Stimulated activated CD4-positive, alpha-beta T cell treated with anti-CD3 and anti-CD28 coated beads, Interleukin-2, amount 100 ng/mL, for 4 hours (primary cell): ENCODE data around the gene EARS2.
"Not testable (repeated sequence)": the region's sequence is repeated elsewhere in the genome, so short reads cannot be mapped to it uniquely, and the experiment has no call there.

Experiments
- DNase-seq: peaks from one replicate; pipeline ENCODE4 v3.0.0-alpha.2; 2020; ENCODE audit warnings: low read depth

EARS2 gene

GRCh38 chr16:23505671-23506605 lies 51.2 kb downstream of the EARS2 start:
- no peak for DNase-seq

- DNase-seq, result no peak
Measured at GRCh38 chr16:23505180-23505665, 51.9 kb downstream of the EARS2 start.

GRCh38 chr16:23504453-23505179 lies 52.5 kb downstream of the EARS2 start:
- peak; percentile 44 for DNase-seq

GRCh38 chr16:23504076-23504452 lies 53.1 kb downstream of the EARS2 start:
- no peak for DNase-seq

- DNase-seq, result no peak
Measured at GRCh38 chr16:23502466-23502865, 54.7 kb downstream of the EARS2 start.

GRCh38 chr16:23501291-23501690 lies 55.9 kb downstream of the EARS2 start:
- DNase-seq, result no peak

- DNase-seq, result no peak
Measured at GRCh38 chr16:23500862-23501225, 56.3 kb downstream of the EARS2 start.

GRCh38 chr16:23500212-23500861 lies 56.8 kb downstream of the EARS2 start:
- no peak for DNase-seq

GRCh38 chr16:23499801-23500200 lies 57.3 kb downstream of the EARS2 start:
- DNase-seq, result no peak

GRCh38 chr16:23498863-23499262 lies 58.3 kb downstream of the EARS2 start:
- no peak for DNase-seq

- no peak for DNase-seq
Measured at GRCh38 chr16:23497543-23497868, 59.6 kb downstream of the EARS2 start.

GRCh38 chr16:23496821-23497542 lies 60.2 kb downstream of the EARS2 start:
- no peak for DNase-seq

- DNase-seq, result no peak
Measured at GRCh38 chr16:23495671-23496070, 61.5 kb downstream of the EARS2 start.

GRCh38 chr16:23494188-23494587 lies 63.0 kb downstream of the EARS2 start:
- no peak for DNase-seq

GRCh38 chr16:23491490-23492391 lies 65.4 kb downstream of the EARS2 start:
- DNase-seq, result no peak

GRCh38 chr16:23486480-23486879 lies 70.7 kb downstream of the EARS2 start:
- DNase-seq, result no peak

- DNase-seq, result no peak
Measured at GRCh38 chr16:23485841-23486240, 71.3 kb downstream of the EARS2 start.

- no peak for DNase-seq
Measured at GRCh38 chr16:23485257-23485614, 71.9 kb downstream of the EARS2 start.

GRCh38 chr16:23484510-23485256 lies 72.5 kb downstream of the EARS2 start:
- DNase-seq, result no peak

GRCh38 chr16:23483492-23483891 lies 73.7 kb downstream of the EARS2 start:
- not testable (repeated sequence) for DNase-seq
